GM19468 (cell line): ENCODE data around the gene SMC4.

ENCODE experiments used
- ATAC-seq: cut with Tn5 transposase; IDR thresholded peaks from one replicate; pipeline ENCODE4 v1.9.1; 2021; ENCODE audit warnings: mild to moderate bottlenecking, moderate library complexity, moderate number of reproducible peaks; ENCODE audit not compliant: unreplicated experiment; ENCODE audit errors: extremely low read depth

SMC4 gene

GRCh38 chr3:160473221-160473620, 73.8 kb downstream of the SMC4 start:
- ATAC-seq: no peak

- no peak for ATAC-seq
Observed at GRCh38 chr3:160473978-160474377, 74.5 kb downstream of the SMC4 start.

GRCh38 chr3:160474416-160474838, 75.0 kb downstream of the SMC4 start:
- ATAC-seq: no peak

- ATAC-seq: no peak
Observed at GRCh38 chr3:160475153-160475552, 75.7 kb downstream of the SMC4 start.

GRCh38 chr3:160475884-160476283, 76.4 kb downstream of the SMC4 start:
- no peak for ATAC-seq

GRCh38 chr3:160477750-160478149, 78.3 kb downstream of the SMC4 start:
- ATAC-seq: no peak

GRCh38 chr3:160478338-160478737, 78.9 kb downstream of the SMC4 start:
- no peak for ATAC-seq

GRCh38 chr3:160479376-160479775, 79.9 kb downstream of the SMC4 start:
- ATAC-seq: no peak

GRCh38 chr3:160480931-160481330, 81.5 kb downstream of the SMC4 start:
- no peak for ATAC-seq

GRCh38 chr3:160481856-160482255, 82.4 kb downstream of the SMC4 start:
- no peak for ATAC-seq

GRCh38 chr3:160482796-160483195, 83.3 kb downstream of the SMC4 start:
- no peak for ATAC-seq
